Measurements from ENCODE around the gene TECPR2.

The TECPR2 gene

DNA sequence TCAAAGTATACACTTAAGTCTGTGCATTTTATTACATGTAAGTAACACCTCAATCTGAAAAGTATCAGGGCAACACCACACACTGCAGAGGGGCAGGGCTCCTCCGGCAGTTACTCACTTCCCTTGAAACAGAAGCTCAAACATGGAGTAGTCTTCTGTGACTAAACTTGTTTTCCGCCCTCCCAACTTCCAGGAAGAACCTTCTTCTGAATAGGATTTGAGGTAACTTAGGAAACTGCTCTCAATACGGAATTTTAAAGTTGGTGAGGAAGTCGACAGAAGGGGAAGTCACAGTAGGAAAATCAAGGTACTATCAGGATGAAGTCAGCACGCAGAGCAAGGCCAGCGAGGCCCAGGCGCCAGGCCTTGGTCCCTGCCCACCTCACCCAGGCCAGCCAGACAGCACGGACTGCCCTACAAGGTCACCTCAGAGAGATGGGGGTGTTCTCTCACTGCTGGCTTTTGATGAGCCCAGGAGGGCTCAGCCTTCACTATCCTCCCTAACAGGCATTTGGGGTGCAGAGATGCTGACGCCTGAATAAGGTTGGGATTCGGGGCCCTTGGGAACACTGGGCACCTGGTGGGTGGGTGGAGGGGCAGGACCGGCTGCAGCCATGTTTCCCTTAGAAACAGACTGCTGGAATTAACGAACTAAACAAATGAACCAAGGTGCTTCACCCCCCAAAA lies 141.0 kb downstream of the TECPR2 start:
- no peak overlapping the region for H3K4me3 ChIP-seq (replicated peaks; ENCODE audit: insufficient read depth, low read length)
- H3K27ac ChIP-seq (replicated peaks), result no peak overlapping the region
- H3K27me3 ChIP-seq (ENCODE audit: insufficient read depth, poor library complexity, severe bottlenecking), result no peaks in the 10 kb centered on the region
- TF ChIP-seq SPI1 (IDR thresholded peaks at IDR 0.05; ENCODE audit: borderline replicate concordance, low read depth), result peak; percentile 62
- TF ChIP-seq, protein P1, sequence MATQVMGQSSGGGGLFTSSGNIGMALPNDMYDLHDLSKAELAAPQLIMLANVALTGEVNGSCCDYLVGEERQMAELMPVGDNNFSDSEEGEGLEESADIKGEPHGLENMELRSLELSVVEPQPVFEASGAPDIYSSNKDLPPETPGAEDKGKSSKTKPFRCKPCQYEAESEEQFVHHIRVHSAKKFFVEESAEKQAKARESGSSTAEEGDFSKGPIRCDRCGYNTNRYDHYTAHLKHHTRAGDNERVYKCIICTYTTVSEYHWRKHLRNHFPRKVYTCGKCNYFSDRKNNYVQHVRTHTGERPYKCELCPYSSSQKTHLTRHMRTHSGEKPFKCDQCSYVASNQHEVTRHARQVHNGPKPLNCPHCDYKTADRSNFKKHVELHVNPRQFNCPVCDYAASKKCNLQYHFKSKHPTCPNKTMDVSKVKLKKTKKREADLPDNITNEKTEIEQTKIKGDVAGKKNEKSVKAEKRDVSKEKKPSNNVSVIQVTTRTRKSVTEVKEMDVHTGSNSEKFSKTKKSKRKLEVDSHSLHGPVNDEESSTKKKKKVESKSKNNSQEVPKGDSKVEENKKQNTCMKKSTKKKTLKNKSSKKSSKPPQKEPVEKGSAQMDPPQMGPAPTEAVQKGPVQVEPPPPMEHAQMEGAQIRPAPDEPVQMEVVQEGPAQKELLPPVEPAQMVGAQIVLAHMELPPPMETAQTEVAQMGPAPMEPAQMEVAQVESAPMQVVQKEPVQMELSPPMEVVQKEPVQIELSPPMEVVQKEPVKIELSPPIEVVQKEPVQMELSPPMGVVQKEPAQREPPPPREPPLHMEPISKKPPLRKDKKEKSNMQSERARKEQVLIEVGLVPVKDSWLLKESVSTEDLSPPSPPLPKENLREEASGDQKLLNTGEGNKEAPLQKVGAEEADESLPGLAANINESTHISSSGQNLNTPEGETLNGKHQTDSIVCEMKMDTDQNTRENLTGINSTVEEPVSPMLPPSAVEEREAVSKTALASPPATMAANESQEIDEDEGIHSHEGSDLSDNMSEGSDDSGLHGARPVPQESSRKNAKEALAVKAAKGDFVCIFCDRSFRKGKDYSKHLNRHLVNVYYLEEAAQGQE (IDR thresholded peaks at IDR 0.05; ENCODE audit: insufficient replicate concordance, low read depth), result no peak
- no peak for DNase-seq (ENCODE audit: low read depth in 1 of 2, low spot score in 1 of 2)

DNA sequence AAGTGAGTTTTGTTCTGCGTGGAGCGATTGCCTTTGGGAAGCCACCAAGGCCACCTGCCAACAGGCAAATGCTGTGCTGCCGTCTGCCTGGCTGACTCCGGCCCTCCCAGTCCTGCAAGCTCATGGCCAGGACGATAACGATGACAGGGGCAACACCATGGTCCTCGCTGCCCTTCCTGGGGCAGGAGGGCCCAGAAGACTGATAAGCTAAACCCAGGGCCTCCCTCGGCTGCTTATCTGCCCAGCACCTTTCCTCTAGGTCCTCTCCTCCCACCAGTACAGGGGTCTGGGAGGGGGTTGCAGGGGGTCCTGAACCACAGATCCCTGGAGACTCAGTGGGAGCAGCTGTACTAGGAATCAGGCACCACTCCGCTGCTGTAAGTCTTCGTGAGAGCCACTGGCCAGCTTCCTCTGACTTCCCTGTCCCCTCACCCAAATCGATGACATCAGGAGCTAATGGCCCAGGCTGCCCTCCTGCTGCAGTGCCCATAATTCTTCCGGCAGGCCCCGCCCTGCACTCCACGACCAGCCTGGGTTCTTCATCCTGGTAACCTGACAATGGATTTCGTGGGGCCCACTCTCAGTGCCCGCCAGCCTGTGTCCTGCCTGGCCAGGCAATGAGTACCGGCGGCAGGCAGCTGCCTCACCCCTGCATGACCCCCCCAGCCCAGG lies 141.7 kb downstream of the TECPR2 start:
- TF ChIP-seq GABPA (IDR thresholded peaks at IDR 0.05; ENCODE audit: low read depth) (no peak), SPI1 (IDR thresholded peaks at IDR 0.05; ENCODE audit: borderline replicate concordance, low read depth) (no peak), POLR2AphosphoS5 (IDR thresholded peaks at IDR 0.05; ENCODE audit: low read depth) (no peak)
- TF ChIP-seq, protein P1 (IDR thresholded peaks at IDR 0.05; ENCODE audit: insufficient replicate concordance, low read depth), result no peak
- TF ChIP-seq, protein P2, sequence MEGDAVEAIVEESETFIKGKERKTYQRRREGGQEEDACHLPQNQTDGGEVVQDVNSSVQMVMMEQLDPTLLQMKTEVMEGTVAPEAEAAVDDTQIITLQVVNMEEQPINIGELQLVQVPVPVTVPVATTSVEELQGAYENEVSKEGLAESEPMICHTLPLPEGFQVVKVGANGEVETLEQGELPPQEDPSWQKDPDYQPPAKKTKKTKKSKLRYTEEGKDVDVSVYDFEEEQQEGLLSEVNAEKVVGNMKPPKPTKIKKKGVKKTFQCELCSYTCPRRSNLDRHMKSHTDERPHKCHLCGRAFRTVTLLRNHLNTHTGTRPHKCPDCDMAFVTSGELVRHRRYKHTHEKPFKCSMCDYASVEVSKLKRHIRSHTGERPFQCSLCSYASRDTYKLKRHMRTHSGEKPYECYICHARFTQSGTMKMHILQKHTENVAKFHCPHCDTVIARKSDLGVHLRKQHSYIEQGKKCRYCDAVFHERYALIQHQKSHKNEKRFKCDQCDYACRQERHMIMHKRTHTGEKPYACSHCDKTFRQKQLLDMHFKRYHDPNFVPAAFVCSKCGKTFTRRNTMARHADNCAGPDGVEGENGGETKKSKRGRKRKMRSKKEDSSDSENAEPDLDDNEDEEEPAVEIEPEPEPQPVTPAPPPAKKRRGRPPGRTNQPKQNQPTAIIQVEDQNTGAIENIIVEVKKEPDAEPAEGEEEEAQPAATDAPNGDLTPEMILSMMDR (IDR thresholded peaks at IDR 0.05; ENCODE audit: insufficient read depth, low read length), result no peak
- DNase-seq (ENCODE audit: low read depth in 1 of 2, low spot score in 1 of 2), result no peak
- no peak overlapping the region for H3K27ac ChIP-seq (replicated peaks)
- H3K27me3 ChIP-seq (ENCODE audit: insufficient read depth, poor library complexity, severe bottlenecking), result no peaks in the 10 kb centered on the region
- H3K4me3 ChIP-seq (replicated peaks; ENCODE audit: insufficient read depth, low read length), result no peak overlapping the region

DNA sequence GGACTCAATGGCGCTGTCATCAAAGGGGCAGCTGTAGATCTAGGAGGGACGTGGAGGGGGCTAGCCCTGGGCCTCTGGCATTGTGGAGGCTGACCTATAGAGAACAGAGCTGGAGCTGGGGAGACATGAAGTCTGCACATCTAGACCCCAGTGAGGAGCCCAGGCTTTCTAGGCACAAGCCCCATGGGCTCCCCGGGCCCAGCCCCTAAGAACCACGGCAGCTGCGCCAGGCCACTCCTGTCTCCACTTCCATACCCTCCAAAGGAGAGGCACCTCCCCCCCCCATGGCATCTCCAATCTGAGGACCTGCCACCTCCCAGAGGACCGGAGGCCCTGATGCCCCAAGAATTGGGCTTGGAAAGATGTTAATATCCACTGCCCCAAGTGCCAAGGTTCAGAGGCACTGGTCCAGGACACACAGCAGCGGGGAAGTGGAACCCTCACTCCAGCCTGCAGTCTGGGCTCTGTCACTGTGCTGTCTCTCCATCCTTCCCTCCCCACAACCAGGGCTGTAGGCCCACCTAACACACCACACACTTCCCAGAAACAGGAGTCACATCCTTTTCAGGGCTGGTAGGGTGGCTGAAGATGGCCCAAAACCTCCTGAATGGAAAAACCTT lies 142.4 kb downstream of the TECPR2 start:
- no peak for DNase-seq (ENCODE audit: low read depth in 1 of 2, low spot score in 1 of 2)

More for the DNA sequence above, 142.4 kb downstream of the TECPR2 start:
- TF ChIP-seq GABPA (IDR thresholded peaks at IDR 0.05; ENCODE audit: low read depth), result no peak
- TF ChIP-seq, protein P2 (IDR thresholded peaks at IDR 0.05; ENCODE audit: insufficient read depth, low read length), result no peak
- TF ChIP-seq POLR2AphosphoS5 (IDR thresholded peaks at IDR 0.05; ENCODE audit: low read depth), result no peak
- TF ChIP-seq SPI1 (IDR thresholded peaks at IDR 0.05; ENCODE audit: borderline replicate concordance, low read depth), result no peak
- TF ChIP-seq, protein P1 (IDR thresholded peaks at IDR 0.05; ENCODE audit: insufficient replicate concordance, low read depth), result no peak
- Histone ChIP-seq H3K27me3 (ENCODE audit: insufficient read depth, poor library complexity, severe bottlenecking) (no peaks in the 10 kb centered on the region), H3K4me3 (replicated peaks; ENCODE audit: insufficient read depth, low read length) (no peak overlapping the region), H3K27ac (replicated peaks) (no peak overlapping the region)
